GM18517 (cell line): Measurements from ENCODE around the gene SIGLEC9.

Source experiments
- ATAC-seq: cut with Tn5 transposase; IDR thresholded peaks from one replicate; pipeline ENCODE4 v1.9.1; 2021; ENCODE audit warnings: mild to moderate bottlenecking, moderate library complexity; ENCODE audit not compliant: unreplicated experiment

Gene SIGLEC9

DNA sequence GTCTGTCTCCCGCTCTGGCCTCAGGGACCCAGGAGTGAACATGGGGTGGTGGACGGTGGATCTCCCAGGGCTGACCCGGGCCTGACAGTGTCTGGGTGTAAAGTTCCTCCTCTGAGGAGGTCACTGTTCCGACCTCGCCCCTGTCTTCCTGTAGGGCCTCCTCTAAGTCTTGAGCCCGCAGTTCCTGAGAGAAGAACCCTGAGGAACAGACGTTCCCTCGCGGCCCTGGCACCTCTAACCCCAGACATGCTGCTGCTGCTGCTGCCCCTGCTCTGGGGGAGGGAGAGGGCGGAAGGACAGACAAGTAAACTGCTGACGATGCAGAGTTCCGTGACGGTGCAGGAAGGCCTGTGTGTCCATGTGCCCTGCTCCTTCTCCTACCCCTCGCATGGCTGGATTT lies at the start of gene SIGLEC9:
Gene SIGLEC9, plus strand, starts transcription at position 178 of the 400 bp plus-strand sequence. Its CDS starts 69 bp downstream, at position 247.
- no peak for ATAC-seq

- ATAC-seq = no peak
Measured at GRCh38 chr19:51075998-51076397, 48.7 kb upstream of the SIGLEC9 start.

DNA sequence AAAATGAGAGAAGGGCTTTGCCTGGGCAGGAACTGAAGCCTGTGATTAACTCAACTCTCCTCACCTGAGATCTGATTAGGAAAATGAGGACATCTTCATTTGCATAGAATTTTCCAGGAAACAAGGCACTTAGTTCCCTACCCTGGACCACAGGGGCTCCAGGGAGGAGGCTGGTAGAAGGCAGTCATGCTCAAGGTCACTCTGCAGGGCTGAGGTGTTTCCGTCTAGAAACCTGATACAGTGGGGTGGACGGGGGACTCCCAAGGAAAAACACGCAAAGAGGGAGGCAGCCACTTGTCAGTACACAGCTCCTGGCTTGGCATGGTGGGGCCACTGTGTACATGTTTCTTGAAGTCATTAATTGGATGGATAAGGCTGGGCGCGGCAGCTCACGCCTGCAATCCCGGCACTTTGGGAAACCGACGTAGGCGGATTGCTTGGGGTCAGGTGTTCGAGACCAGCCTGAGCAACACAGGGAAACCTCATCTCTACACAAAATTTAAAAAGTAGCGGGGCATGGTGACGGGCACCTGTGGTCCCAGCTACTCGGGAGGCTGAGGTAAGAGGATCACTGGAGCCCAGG lies 48.0 kb upstream of the SIGLEC9 start:
- no peak for ATAC-seq

- no peak for ATAC-seq
Measured at GRCh38 chr19:51078104-51078503, 46.6 kb upstream of the SIGLEC9 start.

DNA sequence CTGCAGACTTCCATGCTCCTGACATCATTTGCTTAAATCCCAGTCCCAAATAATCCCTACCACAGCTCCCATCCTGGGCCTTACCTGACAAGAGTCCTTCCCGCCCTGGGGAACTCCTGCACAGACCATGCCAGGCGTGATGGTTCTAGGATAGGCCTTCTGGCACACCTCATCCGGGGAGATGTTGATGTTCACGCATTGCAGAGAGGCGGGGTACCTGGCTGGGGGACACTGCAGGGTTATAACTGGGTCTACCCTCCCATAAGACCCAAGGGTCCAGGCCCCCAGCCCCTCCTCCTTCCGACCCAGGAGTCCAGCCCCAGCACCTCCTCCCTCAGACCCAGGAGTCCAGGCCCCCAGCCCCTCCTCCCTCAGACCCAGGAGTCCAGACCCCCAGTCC lies 46.0 kb upstream of the SIGLEC9 start:
- ATAC-seq = no peak

DNA sequence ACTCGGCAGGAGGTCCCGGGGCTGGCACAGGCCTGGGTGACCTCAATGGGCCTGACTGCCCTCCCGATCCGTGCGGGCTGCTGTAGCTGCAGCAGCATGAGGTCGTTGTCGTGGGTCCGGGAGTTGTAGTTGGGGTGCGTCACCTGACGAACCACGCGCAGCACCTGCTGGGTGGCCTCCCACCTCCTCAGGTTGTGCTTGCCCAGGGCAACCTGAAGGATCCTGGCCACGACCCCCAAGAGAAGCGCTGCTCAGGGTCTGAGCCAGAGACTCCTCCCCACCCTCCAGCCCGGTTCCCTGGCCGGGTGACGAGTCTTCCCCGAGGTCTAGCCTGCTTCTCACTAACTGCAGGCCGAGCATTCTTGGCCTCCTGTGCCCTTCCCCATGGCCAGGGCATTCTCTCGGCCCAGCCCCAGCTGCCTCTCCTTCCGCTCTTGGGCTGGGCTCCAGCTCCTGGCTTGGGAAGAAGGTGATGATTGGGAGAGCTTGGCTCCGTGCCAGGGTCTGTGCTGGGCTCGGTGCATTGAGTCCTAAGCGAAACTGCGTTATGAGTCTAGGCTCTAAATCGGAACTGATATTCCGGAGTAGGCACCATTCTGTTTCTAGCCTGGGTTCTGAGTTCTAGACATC lies 45.1 kb upstream of the SIGLEC9 start:
- no peak for ATAC-seq

DNA sequence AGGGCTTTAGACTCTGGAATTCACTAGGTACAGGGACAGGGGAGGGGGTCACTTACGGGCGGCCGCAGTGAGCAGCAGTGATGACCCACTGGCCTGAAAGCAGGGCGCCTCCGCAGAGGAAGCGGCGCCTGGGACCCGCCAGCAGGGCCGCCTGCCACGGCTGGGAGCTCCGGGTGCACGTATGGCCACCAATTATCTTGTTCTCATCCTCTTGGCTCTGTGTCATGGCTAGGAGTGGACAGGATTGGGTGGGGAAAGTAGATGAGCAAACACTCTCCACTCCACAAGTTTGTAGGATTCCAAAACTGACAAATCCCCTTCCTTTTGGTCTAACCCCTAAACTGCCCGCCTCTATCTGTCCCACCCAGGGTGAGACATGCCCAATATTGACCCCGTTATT lies 43.2 kb upstream of the SIGLEC9 start:
- ATAC-seq = no peak

GRCh38 chr19:51082611-51083010 lies 42.1 kb upstream of the SIGLEC9 start, which contains the start of gene KLK14:
KLK14 (minus strand) TSS chr19:51082887; CDS start chr19:51082614, 273 bp downstream.
- ATAC-seq = no peak

- ATAC-seq = no peak
Measured at GRCh38 chr19:51083181-51083580, 41.5 kb upstream of the SIGLEC9 start.

DNA sequence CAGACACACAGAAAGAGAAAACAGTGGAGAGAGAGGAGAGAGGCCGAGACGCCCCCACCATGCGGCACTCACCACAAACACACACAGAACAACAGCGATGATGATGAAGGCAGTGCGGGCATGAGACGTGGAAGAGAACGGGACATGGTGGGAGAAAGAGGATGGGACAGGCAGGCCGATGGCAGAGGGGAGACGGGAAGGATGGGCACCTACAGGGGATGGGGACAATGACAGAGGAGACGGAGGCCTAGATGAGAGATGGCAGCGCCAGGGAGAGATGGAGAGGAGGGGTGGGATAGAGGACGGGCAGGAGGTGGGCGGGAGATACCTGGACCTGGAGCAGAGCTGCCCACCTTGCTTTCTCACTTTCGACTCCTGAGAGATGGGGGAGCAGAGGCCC lies 40.9 kb upstream of the SIGLEC9 start:
- ATAC-seq = no peak

DNA sequence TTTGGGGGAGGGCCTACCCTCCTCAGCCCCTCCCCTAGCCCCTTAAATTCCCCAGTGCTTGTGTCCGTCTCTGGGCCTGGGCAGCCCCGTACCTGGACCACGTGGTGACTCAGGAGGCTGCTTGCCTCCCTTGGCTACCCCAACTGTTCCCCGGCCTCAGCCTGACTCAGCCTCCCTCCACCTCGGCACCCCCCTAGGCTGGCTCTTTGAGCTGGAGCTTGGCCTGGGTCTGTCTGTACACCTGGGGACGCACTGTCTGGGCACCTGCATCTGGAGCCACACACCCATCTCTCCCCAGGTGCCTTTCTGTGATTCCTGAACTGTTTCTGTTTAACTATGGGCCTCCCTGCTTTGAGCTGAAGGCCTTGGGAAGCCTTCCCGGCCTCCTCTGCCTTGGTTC lies 40.2 kb upstream of the SIGLEC9 start:
- no peak for ATAC-seq

- ATAC-seq = no peak
Measured at GRCh38 chr19:51086153-51086850, 38.4 kb upstream of the SIGLEC9 start.

- ATAC-seq = no peak
Measured at GRCh38 chr19:51089786-51090185, 34.9 kb upstream of the SIGLEC9 start.

- ATAC-seq = no peak
Measured at GRCh38 chr19:51090471-51090870, 34.2 kb upstream of the SIGLEC9 start.

GRCh38 chr19:51091126-51091525 lies 33.6 kb upstream of the SIGLEC9 start:
- no peak for ATAC-seq

- no peak for ATAC-seq
Measured at GRCh38 chr19:51091895-51092873, 32.5 kb upstream of the SIGLEC9 start.

- ATAC-seq = no peak
Measured at GRCh38 chr19:51093101-51093500, 31.6 kb upstream of the SIGLEC9 start.

DNA sequence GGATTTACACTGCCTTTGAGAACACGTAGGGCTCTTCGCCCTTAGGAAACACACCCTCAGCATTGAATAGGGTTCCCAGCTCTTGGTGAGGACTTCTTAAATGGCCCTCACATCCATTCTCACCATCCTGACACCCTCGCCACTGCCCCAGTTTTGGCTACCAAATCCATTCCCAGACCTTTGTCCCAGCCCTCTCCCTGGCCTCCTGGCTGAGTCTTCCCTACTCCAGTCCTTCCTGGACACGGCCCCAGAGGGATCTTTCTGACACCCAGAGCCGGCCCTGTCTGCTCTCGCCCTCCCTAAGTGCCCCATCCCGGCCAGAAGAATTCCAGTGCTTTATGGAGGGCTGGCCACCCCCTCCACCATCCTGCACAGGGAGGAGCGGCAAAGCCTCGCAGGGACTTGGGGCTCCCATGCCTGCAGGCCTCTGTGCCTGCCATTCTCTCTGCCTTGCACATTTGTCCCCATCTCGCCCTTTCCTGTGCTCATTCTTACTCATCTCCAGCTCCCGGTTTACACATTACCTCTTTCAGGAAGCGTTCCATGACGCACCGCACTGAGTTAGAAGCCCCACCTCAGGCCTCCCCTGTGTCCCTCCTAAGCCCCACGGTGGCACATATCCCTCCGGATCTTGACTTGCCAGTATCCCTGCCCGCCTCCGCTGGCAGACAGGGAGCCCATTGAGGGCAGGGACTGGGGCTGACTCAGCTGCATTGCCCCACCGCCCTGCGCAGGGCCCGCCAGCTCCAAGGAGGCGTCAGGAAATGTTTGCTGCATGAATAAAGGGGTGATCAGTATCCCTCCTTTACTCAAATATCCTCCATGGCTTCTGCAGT lies 31.0 kb upstream of the SIGLEC9 start:
- ATAC-seq = no peak

DNA sequence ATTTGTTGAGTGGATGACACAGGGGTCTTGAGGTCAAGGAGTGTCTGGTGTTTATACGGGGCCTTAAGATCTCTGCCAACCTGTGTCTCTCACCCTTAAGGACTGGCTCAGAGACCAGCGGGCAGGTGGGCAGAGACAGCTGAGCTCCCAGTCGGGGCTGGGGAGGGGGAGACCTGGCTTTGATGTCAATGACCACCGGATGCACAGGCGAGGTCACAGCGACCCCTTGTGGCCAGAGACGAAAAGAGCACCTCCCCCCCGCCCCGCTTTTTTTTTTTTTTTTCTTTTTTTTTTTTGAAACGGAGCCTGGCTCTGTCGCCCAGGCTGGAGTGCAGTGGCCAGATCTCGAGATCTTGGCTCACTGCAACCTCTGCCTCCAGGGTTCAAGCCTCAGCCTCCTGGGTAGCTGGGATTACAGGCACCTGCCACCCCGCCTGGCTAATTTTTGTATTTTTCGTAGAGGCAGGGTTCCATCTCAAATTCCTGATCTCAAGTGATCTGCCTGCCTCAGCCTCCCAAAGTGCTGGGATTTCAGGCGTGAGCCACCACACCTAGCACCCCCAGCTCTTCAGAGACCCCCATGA lies 29.9 kb upstream of the SIGLEC9 start:
- ATAC-seq = no peak
